Measurements from ENCODE around the gene GPR171. TPM values are rescaled to one million over a fixed set of nuclear protein-coding genes. Genes with fewer than 3 reads are reported as not detected.

The GPR171 gene
- total RNA-seq, 1 experiment from 2014 or later = not detected

DNA sequence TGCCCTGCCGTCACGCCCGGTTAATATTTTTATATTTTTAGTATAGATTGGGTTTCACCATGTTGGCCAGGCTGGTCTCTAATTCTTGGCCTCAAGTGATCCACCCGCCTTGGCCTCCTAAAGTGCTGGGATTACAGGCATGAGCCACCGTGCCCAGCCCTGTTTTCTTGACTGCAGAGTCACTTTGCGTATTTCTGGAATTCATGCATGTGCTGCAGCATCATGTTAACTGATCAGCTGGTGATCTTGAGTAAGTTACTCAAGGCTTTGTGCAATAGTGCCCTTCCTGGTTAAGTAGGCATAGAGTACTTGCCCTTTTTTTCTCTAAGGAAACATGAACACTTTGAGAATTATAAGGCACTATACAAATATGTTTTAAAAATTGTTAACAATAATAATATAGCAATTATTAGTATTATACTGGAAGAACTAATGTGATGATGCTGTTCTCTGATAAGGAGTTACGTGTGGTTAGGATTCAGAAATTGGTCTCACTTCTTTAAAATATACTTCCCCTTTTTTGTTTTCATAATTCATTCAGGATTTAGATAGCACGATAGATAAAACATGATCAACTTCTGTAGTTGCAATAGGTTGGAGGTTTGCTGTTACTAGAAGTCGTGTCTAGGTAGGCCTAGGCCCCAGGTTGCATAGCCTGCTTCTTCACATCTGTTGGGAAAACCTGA is 33.6 kb downstream of the GPR171 start:
- Histone ChIP-seq H3K27ac (ENCODE audit: low read depth, low read length, poor library complexity, severe bottlenecking) (no peak overlapping the region), H3K36me3 (ENCODE audit: insufficient read depth, low read length, poor library complexity, severe bottlenecking) (no peaks in the 10 kb centered on the region), H3K4me3 (ENCODE audit: low read depth, low read length, poor library complexity, severe bottlenecking) (no peak overlapping the region), H3K27me3 (replicated peaks; ENCODE audit: insufficient read depth, low read depth, low read length, poor library complexity) (no peaks in the 10 kb centered on the region), H3K9me3 (ENCODE audit: low read depth, low read length, poor library complexity, severe bottlenecking) (no peaks in the 10 kb centered on the region), H3K4me1 (ENCODE audit: insufficient read depth, low read length, poor library complexity, severe bottlenecking) (no peaks in the 10 kb centered on the region)
- TF ChIP-seq EZH2 (IDR thresholded peaks at IDR 0.05; ENCODE audit: borderline replicate concordance, low read depth, low read length, poor library complexity, severe bottlenecking) = no peak
- TF ChIP-seq, protein P1, sequence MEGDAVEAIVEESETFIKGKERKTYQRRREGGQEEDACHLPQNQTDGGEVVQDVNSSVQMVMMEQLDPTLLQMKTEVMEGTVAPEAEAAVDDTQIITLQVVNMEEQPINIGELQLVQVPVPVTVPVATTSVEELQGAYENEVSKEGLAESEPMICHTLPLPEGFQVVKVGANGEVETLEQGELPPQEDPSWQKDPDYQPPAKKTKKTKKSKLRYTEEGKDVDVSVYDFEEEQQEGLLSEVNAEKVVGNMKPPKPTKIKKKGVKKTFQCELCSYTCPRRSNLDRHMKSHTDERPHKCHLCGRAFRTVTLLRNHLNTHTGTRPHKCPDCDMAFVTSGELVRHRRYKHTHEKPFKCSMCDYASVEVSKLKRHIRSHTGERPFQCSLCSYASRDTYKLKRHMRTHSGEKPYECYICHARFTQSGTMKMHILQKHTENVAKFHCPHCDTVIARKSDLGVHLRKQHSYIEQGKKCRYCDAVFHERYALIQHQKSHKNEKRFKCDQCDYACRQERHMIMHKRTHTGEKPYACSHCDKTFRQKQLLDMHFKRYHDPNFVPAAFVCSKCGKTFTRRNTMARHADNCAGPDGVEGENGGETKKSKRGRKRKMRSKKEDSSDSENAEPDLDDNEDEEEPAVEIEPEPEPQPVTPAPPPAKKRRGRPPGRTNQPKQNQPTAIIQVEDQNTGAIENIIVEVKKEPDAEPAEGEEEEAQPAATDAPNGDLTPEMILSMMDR (conservative IDR thresholded peaks at IDR 0.05; ENCODE audit: low read depth, low read length) = no peak
- no peak for DNase-seq (ENCODE audit: low spot score)
- BruUV-seq (replicated peaks) = no TSS peak
- intact Hi-C loops (cut with micrococcal nuclease; ENCODE audit: unreplicated experiment) = loop anchor here (2.0 to 5.0 kb wide), 2 partner anchors 668 to 749 kb away; no protein-coding TSS in a partner anchor
- POLR2A ChIA-PET (ENCODE audit: low non-redundant PET) = no interaction called here
- CTCF ChIA-PET = no interaction called here

DNA sequence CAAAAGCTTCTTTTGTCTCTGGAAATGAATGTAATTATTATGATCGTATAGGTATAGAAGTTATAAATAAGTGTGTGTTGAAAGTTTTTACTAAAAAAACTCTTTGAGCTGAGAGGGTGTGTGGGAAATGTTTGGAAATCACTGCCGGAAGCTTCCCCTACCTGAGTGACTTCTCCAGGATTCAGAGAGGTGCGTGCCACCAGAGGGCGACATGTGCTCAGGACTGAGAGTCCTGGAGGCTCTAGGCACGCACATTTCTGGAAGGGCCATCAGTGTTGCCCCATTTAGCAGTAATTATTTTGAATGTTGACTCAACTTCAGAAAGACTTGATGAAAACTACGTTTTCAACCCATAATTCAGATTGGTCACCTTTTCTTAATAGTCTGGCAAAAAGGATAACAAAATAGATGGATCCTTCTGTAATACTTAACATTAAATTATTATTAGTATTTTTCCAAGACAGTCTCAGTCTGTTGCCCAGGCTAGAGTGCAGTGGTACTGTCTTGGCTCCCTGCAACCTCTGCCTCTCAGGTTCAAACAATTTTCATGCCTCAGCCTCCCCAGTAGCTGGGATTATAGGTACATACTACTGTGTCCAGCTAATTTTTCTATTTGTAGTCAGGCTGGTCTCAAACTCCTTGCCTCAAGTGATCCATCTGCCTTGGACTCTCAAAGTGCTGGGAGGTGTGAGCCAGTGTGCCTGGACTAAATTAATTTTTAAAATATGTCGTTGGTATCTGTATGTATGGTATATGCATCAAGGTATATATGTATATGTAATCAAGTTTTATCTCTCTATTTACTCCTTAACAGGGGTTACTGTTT is 34.5 kb downstream of the GPR171 start:
- BruUV-seq (replicated peaks) = no TSS peak
- no peak for TF ChIP-seq EZH2 (IDR thresholded peaks at IDR 0.05; ENCODE audit: borderline replicate concordance, low read depth, low read length, poor library complexity, severe bottlenecking)
- TF ChIP-seq, protein P1 (conservative IDR thresholded peaks at IDR 0.05; ENCODE audit: low read depth, low read length) = peak; percentile 90
- Histone ChIP-seq H3K9me3 (ENCODE audit: low read depth, low read length, poor library complexity, severe bottlenecking) (no peaks in the 10 kb centered on the region), H3K4me3 (ENCODE audit: low read depth, low read length, poor library complexity, severe bottlenecking) (no peak overlapping the region), H3K36me3 (ENCODE audit: insufficient read depth, low read length, poor library complexity, severe bottlenecking) (no peaks in the 10 kb centered on the region), H3K27me3 (replicated peaks; ENCODE audit: insufficient read depth, low read depth, low read length, poor library complexity) (no peaks in the 10 kb centered on the region), H3K27ac (ENCODE audit: low read depth, low read length, poor library complexity, severe bottlenecking) (no peak overlapping the region), H3K4me1 (ENCODE audit: insufficient read depth, low read length, poor library complexity, severe bottlenecking) (no peaks in the 10 kb centered on the region)
- CTCF ChIA-PET = interaction anchor here (0.5 to 1.5 kb wide), 3 partner anchors 10 to 159 kb away, joined by 4 to 9 read pairs (median 6); no protein-coding TSS in a partner anchor
- POLR2A ChIA-PET (ENCODE audit: low non-redundant PET) = no interaction called here
- peak; percentile 72 for DNase-seq (ENCODE audit: low spot score)
- intact Hi-C loops (cut with micrococcal nuclease; ENCODE audit: unreplicated experiment) = loop anchor here (1.0 to 5.0 kb wide), 3 partner anchors 115 to 750 kb away; no protein-coding TSS in a partner anchor

- H3K36me3 ChIP-seq (ENCODE audit: insufficient read depth, low read length, poor library complexity, severe bottlenecking) = no peaks in the 10 kb centered on the region
- H3K4me1 ChIP-seq (ENCODE audit: insufficient read depth, low read length, poor library complexity, severe bottlenecking) = no peaks in the 10 kb centered on the region
- no peak for TF ChIP-seq EZH2 (IDR thresholded peaks at IDR 0.05; ENCODE audit: borderline replicate concordance, low read depth, low read length, poor library complexity, severe bottlenecking)
- TF ChIP-seq, protein P1 (conservative IDR thresholded peaks at IDR 0.05; ENCODE audit: low read depth, low read length) = peak; percentile 42
- H3K9me3 ChIP-seq (ENCODE audit: low read depth, low read length, poor library complexity, severe bottlenecking) = no peaks in the 10 kb centered on the region
- BruUV-seq (replicated peaks) = no TSS peak
- H3K4me3 ChIP-seq (ENCODE audit: low read depth, low read length, poor library complexity, severe bottlenecking) = no peak overlapping the region
- intact Hi-C loops (cut with micrococcal nuclease; ENCODE audit: unreplicated experiment) = loop anchor here (5.0 kb wide), 1 partner anchor 671 kb away; no protein-coding TSS in a partner anchor
- no peak overlapping the region for H3K27ac ChIP-seq (ENCODE audit: low read depth, low read length, poor library complexity, severe bottlenecking)
- no peak for DNase-seq (ENCODE audit: low spot score)
- CTCF ChIA-PET = no interaction called here
- no peaks in the 10 kb centered on the region for H3K27me3 ChIP-seq (replicated peaks; ENCODE audit: insufficient read depth, low read depth, low read length, poor library complexity)
- POLR2A ChIA-PET (ENCODE audit: low non-redundant PET) = no interaction called here
Measured at GRCh38 chr3:151166161-151166560, 36.9 kb downstream of the GPR171 start.

Data from A673 (cell line).